A549 (cell line): ENCODE measurements around the gene MRPS26. TPM values are rescaled to one million over a fixed set of nuclear protein-coding genes. Genes with fewer than 3 reads are reported as not detected.

ENCODE experiments used
- ATAC-seq, 2 experiments: fragments of 200-7000 bp in 1 of 2; fragments of >200 bp in 1 of 2; cut with Nextera tagmentation in 1 of 2; cut with Tn5 transposase in 1 of 2; 3 replicates each; pipeline versions ENCODE4 v1.8.0 to v1.9.1; 2018 to 2020; ENCODE audit warnings: mild to moderate bottlenecking in 1 of 2, moderate library complexity in 1 of 2
- CTCF ChIA-PET: fragments of 300-600 bp; sonication (Branson Sonifier 250); formaldehyde crosslinking; extraction: SDS; loops from one replicate; lab custom pipeline; 2021; ENCODE audit warnings: antibody characterized with exemption, inconsistent platforms; lab: Yijun Ruan, JAX
- POLR2A ChIA-PET: fragments of 350-600 bp; formaldehyde crosslinking; extraction: SDS; loops from one replicate; lab custom pipeline; 2021; ENCODE audit warnings: antibody characterized with exemption, inconsistent platforms; lab: Yijun Ruan, JAX
- DNase-seq, 2 experiments: peaks; one replicate each; pipeline versions ENCODE4 v3.0.0 to v3.0.0-alpha.2; 2011 to 2016; ENCODE audit warnings: low read depth in 1 of 2, low spot score in 1 of 2
- FAIRE-seq: peaks from 2 replicates; lab custom pipeline; 2011; peaks lifted over from hg19 to GRCh38; lab: Jason Lieb, UNC
- H3K27ac ChIP-seq, 2 experiments: fragments of >200 bp; sonication (Bioruptor Twin); formaldehyde crosslinking; 3 replicates each; pipeline ENCODE4 v1.5.1; 2016 to 2017
- H3K4me1 ChIP-seq: fragments of >200 bp; sonication (Bioruptor Twin); formaldehyde crosslinking; 3 replicates; pipeline ENCODE4 v1.6.1; 2016
- H3K4me2 ChIP-seq: fragments of >200 bp; sonication (Bioruptor Twin); formaldehyde crosslinking; 3 replicates; pipeline ENCODE4 v1.6.1; 2016
- H3K4me3 ChIP-seq: fragments of >200 bp; sonication (Bioruptor Twin); formaldehyde crosslinking; 3 replicates; pipeline ENCODE4 v1.5.1; 2016
- H3K9me3 ChIP-seq: fragments of >200 bp; sonication (Bioruptor Twin); formaldehyde crosslinking; 3 replicates; pipeline ENCODE4 v1.6.1; 2016
- CBX2 ChIP-seq: fragments of 200-600 bp; sonication (generic); IDR thresholded peaks from 2 replicates; pipeline ENCODE4 v1.6.1; 2016; ENCODE audit warnings: low read depth, mild to moderate bottlenecking, borderline replicate concordance
- FOSL2 ChIP-seq, 2 experiments: fragments of 450-650 bp in 1 of 2; fragments of >200 bp in 1 of 2; sonication (Bioruptor Twin) in 1 of 2; formaldehyde crosslinking; IDR thresholded peaks; 2 replicates each; pipeline versions ENCODE4 v1.5.0 to v1.6.1; 2016 to 2020; ENCODE audit warnings: mild to moderate bottlenecking in 1 of 2, moderate library complexity in 1 of 2
- FOXS1 ChIP-seq: fragments of 250-450 bp; sonication (Bioruptor Pico); IDR thresholded peaks from 2 replicates; pipeline ENCODE4 v1.5.0; 2020; ENCODE audit warnings: mild to moderate bottlenecking, moderate library complexity
- HEYL ChIP-seq: fragments of 250-450 bp; sonication (Bioruptor Pico); IDR thresholded peaks from 2 replicates; pipeline ENCODE4 v1.8.0; 2021; ENCODE audit warnings: mild to moderate bottlenecking, moderate library complexity
- HMGXB4 ChIP-seq: fragments of 250-450 bp; sonication (Bioruptor Pico); IDR thresholded peaks from 2 replicates; pipeline ENCODE4 v1.5.0; 2021; ENCODE audit warnings: mild to moderate bottlenecking, moderate library complexity, borderline replicate concordance
- JUNB ChIP-seq: fragments of >200 bp; sonication (Bioruptor Twin); formaldehyde crosslinking; IDR thresholded peaks from 2 replicates; pipeline ENCODE4 v1.6.1; 2016
- NR3C1 ChIP-seq: fragments of >200 bp; sonication (Bioruptor Twin); formaldehyde crosslinking; IDR thresholded peaks from 3 replicates; pipeline ENCODE4 v1.6.1; 2017
- RAD21 ChIP-seq, 2 experiments: fragments of >200 bp in 1 of 2; sonication (Bioruptor Twin) in 1 of 2; formaldehyde crosslinking in 1 of 2; IDR thresholded peaks in 1 of 2; conservative IDR thresholded peaks in 1 of 2; 2 replicates in 1 of 2; 3 replicates in 1 of 2; pipeline ENCODE4 v1.6.1; 2012 to 2018; ENCODE audit warnings: inconsistent platforms in 1 of 2
- RCOR1 ChIP-seq: fragments of 150-350 bp; IDR thresholded peaks from 2 replicates; pipeline ENCODE4 v1.6.1; 2014; ENCODE audit warnings: antibody characterized with exemption, low read length, low read depth
- RFX5 ChIP-seq: fragments of 450-650 bp; IDR thresholded peaks from 2 replicates; pipeline ENCODE4 v1.7.1; 2014; ENCODE audit warnings: antibody characterized with exemption, mild to moderate bottlenecking, moderate library complexity
- TFCP2L1 ChIP-seq: fragments of 250-450 bp; sonication (Bioruptor Pico); IDR thresholded peaks from 2 replicates; pipeline ENCODE4 v1.5.0; 2021; ENCODE audit warnings: mild to moderate bottlenecking
- USF2 ChIP-seq: fragments of 450-650 bp; IDR thresholded peaks from 2 replicates; pipeline ENCODE4 v1.6.1; 2014; ENCODE audit warnings: antibody characterized with exemption
- ZFP36 ChIP-seq: fragments of 450-650 bp; IDR thresholded peaks from 2 replicates; pipeline ENCODE4 v1.6.1; 2014; ENCODE audit warnings: borderline replicate concordance; ENCODE audit not compliant: partially characterized antibody
- ZSCAN20 ChIP-seq: fragments of 250-450 bp; sonication (Bioruptor Pico); IDR thresholded peaks from 2 replicates; pipeline ENCODE4 v1.8.0; 2022; ENCODE audit warnings: mild to moderate bottlenecking, moderate library complexity
- WGBS: methylation state at CpG from one replicate; pipeline ENCODE4 v1.1.6; 2017; ENCODE audit errors: missing lambda C conversion rate; 5-methylcytosine and 5-hydroxymethylcytosine counted together
- polyA plus RNA-seq, 4 experiments: library from polyadenylated mRNA; depleted of rRNA in 3 of 4; stranded (reverse); fragments of >200 nt; fragmentation: RNase III in 1 of 4; extraction: RNeasy Plus Mini Kit Qiagen cat#74134 plus additional on column Dnase treatment in 1 of 4; gene quantifications; 2 replicates in 3 of 4; 3 replicates in 1 of 4; pipeline ENCODE4 v1.2.3, GENCODE V29; 2011 to 2017
- TF ChIP-seq, protein P1 (sequence below): IDR thresholded peaks from 2 replicates; pipeline ENCODE4 v1.6.1; 2012
- TF ChIP-seq, protein P2 (sequence below): fragments of 150-350 bp; IDR thresholded peaks from 2 replicates; pipeline ENCODE4 v1.6.1; 2014; ENCODE audit warnings: low read depth, mild to moderate bottlenecking, low read length

Gene MRPS26
- polyA plus RNA-seq, 2 of the 4 experiments (the other 2 are of a cell fraction): 69.4 to 111 TPM

DNA sequence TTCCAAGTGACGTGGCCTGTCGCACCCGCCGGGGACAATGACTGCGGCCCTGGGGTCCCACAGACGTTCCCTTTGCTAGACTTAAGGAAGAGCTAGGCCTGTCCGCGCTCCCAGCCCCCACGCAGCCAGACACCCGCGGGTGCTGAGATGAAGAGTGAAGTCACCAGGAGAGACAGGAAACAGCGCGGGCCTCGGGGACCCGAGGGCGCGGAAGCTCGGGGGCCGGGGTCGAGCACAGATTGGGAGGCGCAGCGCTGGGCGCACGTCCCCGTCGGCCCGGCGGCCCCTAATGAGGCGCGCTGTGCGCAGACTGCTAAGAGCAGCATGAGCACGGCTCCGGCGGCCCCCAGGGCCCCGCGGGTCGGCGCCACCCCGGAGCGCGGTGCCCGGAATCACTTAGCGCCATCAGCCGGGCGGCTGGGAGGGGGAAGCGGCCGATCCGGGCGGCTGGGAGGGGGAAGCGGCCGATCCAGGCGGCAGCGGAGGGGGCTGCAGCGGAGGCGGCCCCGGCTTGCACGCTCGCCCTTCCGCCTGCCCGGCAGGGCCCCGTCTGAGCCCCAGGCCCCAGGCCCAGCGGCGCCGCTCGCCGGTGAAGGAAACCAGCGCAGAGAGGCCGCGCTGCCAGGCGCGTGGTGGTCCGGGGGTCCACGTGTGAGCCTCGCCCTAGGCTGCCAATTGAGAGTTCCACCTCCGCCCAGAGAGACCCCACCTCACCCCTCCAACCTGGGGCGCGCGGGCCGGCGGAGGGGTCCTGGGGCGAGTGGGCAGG is 46.9 kb downstream of the MRPS26 start:
- TF ChIP-seq ZFP36 (no peak), TFCP2L1 (CRISPR knock-in tag) (no peak), CBX2 (no peak), HMGXB4 (CRISPR knock-in tag) (no peak), ZSCAN20 (CRISPR knock-in tag) (no peak), RFX5 (no peak), RAD21 (conservative IDR thresholded peaks at IDR 0.05 in 1 of 2, IDR thresholded peaks at IDR 0.05 in 1 of 2) (no peak), HEYL (CRISPR knock-in tag) (no peak), USF2 (no peak)
- TF ChIP-seq, protein P1, sequence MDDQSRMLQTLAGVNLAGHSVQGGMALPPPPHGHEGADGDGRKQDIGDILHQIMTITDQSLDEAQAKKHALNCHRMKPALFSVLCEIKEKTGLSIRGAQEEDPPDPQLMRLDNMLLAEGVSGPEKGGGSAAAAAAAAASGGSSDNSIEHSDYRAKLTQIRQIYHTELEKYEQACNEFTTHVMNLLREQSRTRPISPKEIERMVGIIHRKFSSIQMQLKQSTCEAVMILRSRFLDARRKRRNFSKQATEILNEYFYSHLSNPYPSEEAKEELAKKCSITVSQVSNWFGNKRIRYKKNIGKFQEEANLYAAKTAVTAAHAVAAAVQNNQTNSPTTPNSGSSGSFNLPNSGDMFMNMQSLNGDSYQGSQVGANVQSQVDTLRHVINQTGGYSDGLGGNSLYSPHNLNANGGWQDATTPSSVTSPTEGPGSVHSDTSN: no peak
- TF ChIP-seq, protein P2, sequence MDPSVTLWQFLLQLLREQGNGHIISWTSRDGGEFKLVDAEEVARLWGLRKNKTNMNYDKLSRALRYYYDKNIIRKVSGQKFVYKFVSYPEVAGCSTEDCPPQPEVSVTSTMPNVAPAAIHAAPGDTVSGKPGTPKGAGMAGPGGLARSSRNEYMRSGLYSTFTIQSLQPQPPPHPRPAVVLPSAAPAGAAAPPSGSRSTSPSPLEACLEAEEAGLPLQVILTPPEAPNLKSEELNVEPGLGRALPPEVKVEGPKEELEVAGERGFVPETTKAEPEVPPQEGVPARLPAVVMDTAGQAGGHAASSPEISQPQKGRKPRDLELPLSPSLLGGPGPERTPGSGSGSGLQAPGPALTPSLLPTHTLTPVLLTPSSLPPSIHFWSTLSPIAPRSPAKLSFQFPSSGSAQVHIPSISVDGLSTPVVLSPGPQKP: no peak
- Histone ChIP-seq H3K9me3 (no peaks in the 10 kb centered on the region), H3K4me3 (no peak overlapping the region), H3K4me2 (no peak overlapping the region), H3K4me1 (no peaks in the 10 kb centered on the region), H3K27ac (no peak overlapping the region)
- ChIA-PET POLR2A (interaction anchor here (0.5 kb wide), 1 partner anchor 23 kb away, joined by 3 read pairs; no protein-coding TSS in a partner anchor), CTCF (interaction anchor here (0.6 to 1.1 kb wide), 4 partner anchors 12 to 149 kb away, joined by 3 to 5 read pairs (median 3); no protein-coding TSS in a partner anchor)
- DNase-seq: no peak
- WGBS: 81% methylated on average over 60 of the region's 81 CpGs
- no peak for ATAC-seq
- no peak for FAIRE-seq

DNA sequence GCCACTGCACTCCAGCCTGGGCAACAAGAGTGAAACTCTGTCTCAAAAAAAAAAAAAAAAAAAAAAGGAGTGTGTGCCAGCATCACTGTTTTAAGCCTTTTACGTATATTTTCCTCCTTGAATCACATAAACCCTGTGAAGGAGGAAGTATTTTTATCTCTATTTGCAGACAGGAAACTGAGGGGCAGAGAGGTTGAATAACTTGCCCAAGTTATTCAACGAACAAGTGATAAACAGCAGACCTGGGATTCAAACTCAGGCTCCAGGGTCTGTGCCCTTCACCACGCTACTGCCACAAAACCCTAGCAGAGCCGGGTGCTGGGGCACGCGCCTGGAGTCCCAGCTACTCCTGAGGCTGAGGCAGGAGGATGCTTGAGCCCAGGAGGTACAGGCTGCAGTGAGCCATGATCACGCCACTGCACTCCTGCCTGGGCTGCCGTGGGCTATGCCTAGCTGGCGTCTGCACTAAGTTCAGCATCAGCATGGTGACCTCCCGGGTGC is 48.1 kb downstream of the MRPS26 start:
- no peak for FAIRE-seq

More for the DNA sequence above, 48.1 kb downstream of the MRPS26 start:
- Histone ChIP-seq H3K4me2 (no peak overlapping the region), H3K27ac (no peak overlapping the region), H3K4me3 (no peak overlapping the region), H3K9me3 (no peaks in the 10 kb centered on the region), H3K4me1 (no peaks in the 10 kb centered on the region)
- peak in 1 of 2 experiments; percentile 18; a peak in 2 of 6 replicates for ATAC-seq
- 80% methylated on average over 8 of the region's 10 CpGs for WGBS
- DNase-seq: no peak
- POLR2A ChIA-PET: no interaction called here
- TF ChIP-seq RCOR1: no peak
- no peak for TF ChIP-seq NR3C1
- no peak for TF ChIP-seq JUNB
- no peak for TF ChIP-seq FOXS1 (CRISPR knock-in tag)
- no peak for TF ChIP-seq FOSL2 (IDR thresholded peaks at IDR 0.05)
- no peak for TF ChIP-seq FOSL2 (CRISPR knock-in tag; IDR thresholded peaks at IDR 0.05)
- CTCF ChIA-PET: interaction anchor here (1.0 to 14.7 kb wide), 2 partner anchors 24 to 55 kb away, joined by 4 to 108 read pairs; no protein-coding TSS in a partner anchor
